AG10803 (cell line): ENCODE results near the gene PARM1.

ENCODE experiments used
- DNase-seq: peaks from one replicate; pipeline ENCODE4 v3.0.0; 2010; ENCODE audit warnings: low read depth
- H3K4me3 ChIP-seq: 2 replicates; pipeline ENCODE4 v1.5.1; 2011; ENCODE audit warnings: mild to moderate bottlenecking, low read length, control low read depth
- CTCF ChIP-seq: conservative IDR thresholded peaks from 2 replicates; pipeline ENCODE4 v1.5.1; 2011; ENCODE audit warnings: mild to moderate bottlenecking, low read length, control low read depth, inconsistent platforms

Gene PARM1

GRCh38 chr4:74967324-74967723, 34.4 kb downstream of the PARM1 start:
- no peak overlapping the region for H3K4me3 ChIP-seq
- no peak for DNase-seq
- TF ChIP-seq CTCF: no peak

DNA sequence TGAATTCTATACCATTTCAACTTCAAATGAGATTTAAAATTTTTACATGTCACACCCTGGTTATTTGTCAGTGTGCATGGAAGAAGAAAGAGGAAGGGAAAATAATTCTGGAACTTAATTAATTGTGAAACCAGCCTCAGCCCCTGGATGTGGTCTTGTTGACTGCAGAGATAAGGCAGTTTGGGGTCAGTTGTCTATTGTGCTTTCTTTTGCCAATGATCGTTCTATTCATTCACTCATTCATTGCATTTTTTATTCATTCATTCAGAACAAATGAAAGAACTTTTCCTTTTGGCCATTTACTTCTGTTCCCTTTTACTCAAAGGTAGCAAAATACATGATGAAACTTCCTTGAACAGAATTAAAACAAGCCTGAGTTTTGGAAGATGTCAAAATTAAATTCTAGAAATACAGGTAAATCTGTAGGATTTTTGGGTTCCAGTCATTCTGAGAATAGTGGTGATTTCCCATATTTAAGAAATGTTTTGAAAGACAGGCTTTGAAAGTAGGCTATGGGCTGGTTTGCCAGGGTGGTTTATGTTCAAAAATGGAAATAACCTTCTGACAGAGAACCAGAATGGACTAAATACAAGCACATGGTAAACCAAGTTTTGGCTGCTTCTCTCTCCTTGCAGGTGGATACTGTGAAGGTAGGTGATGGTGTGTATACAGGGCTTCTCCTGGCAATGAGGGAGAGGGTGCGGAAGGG, 35.7 kb downstream of the PARM1 start:
- no peak overlapping the region for H3K4me3 ChIP-seq
- no peak for TF ChIP-seq CTCF
- no peak for DNase-seq

GRCh38 chr4:74969507-74970474, 36.9 kb downstream of the PARM1 start:
- no peak overlapping the region for H3K4me3 ChIP-seq
- no peak for DNase-seq
- no peak for TF ChIP-seq CTCF

GRCh38 chr4:74970577-74970976, 37.7 kb downstream of the PARM1 start:
- DNase-seq: no peak

GRCh38 chr4:74971862-74972261, 38.9 kb downstream of the PARM1 start:
- no peak for DNase-seq
- no peak overlapping the region for H3K4me3 ChIP-seq
- TF ChIP-seq CTCF: no peak

More at GRCh38 chr4:74970577-74970976, 37.7 kb downstream of the PARM1 start:
- TF ChIP-seq CTCF: no peak
- no peak overlapping the region for H3K4me3 ChIP-seq

DNA sequence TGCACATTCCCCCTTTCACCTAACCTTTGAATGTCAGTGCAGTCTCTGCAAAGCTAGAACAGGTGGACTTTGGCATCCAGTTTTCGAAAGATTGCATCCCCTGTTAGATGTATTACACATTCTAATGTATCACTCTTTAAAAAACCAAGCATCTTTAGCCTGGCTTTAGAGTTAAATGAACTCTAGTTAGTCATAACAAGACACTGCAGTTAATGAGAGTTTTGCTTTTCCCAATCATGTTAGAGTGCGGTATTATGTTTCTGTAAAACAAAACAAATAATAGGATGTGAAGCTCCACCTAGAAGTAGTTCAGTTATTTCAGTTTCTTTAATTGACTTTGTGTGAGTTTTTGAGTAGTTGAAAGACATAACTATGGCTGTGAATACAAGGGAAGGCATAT, 42.2 kb downstream of the PARM1 start:
- TF ChIP-seq CTCF: no peak
- no peak for DNase-seq
- no peak overlapping the region for H3K4me3 ChIP-seq
